CD8-positive, alpha-beta memory T cell (primary cell): ENCODE data around the gene TRIM44. TPM values are rescaled to one million over a fixed set of nuclear protein-coding genes. Genes with fewer than 3 reads are reported as not detected.
A peak's percentile ranks its signal among the peaks of the same experiment; 100 is the strongest.

Experiments used
- CTCF ChIA-PET: fragments of 350-600 bp; sonication (Branson Sonifier 250); formaldehyde crosslinking; loops from one replicate; lab custom pipeline; 2021; ENCODE audit warnings: antibody characterized with exemption; lab: Charles Lee
- POLR2A ChIA-PET: fragments of 350-600 bp; sonication (Branson Sonifier 250); formaldehyde crosslinking; loops from one replicate; lab custom pipeline; 2021; ENCODE audit warnings: antibody characterized with exemption; lab: Charles Lee
- DNase-seq, 5 donors: peaks; one replicate each; pipeline versions ENCODE4 v3.0.0 to v3.0.0-alpha.2; 2020 to 2022; ENCODE audit warnings: mixed read lengths in 1 of 5
- H3K27ac ChIP-seq: one replicate; pipeline ENCODE4 v1.7.0; 2013; ENCODE audit warnings: low read depth, mild to moderate bottlenecking, low read length, moderate library complexity
- H3K27me3 ChIP-seq: 2 replicates; pipeline ENCODE4 v1.7.0; 2013; ENCODE audit warnings: low read length, mild to moderate bottlenecking; ENCODE audit not compliant: insufficient read depth, poor library complexity, severe bottlenecking
- H3K36me3 ChIP-seq: 2 replicates; pipeline ENCODE4 v1.7.0; 2013; ENCODE audit warnings: mild to moderate bottlenecking, low read length, moderate library complexity; ENCODE audit not compliant: insufficient read depth
- H3K4me1 ChIP-seq: 2 replicates; pipeline ENCODE4 v1.7.0; 2013; ENCODE audit warnings: mild to moderate bottlenecking, low read length, moderate library complexity; ENCODE audit not compliant: insufficient read depth
- H3K4me3 ChIP-seq: 2 replicates; pipeline ENCODE4 v1.7.0; 2013; ENCODE audit warnings: mild to moderate bottlenecking, low read length
- H3K9me3 ChIP-seq: 2 replicates; pipeline ENCODE4 v1.7.0; 2013; ENCODE audit warnings: mild to moderate bottlenecking, low read length
- H3K27ac Mint-ChIP-seq, 8 donors: one replicate each; pipeline ENCODE4 v1.8.0; 2020 to 2021; ENCODE audit warnings: mixed read lengths in 8 of 8, mild to moderate bottlenecking in 6 of 8, inconsistent platforms in 3 of 8, moderate library complexity in 3 of 8
- H3K27me3 Mint-ChIP-seq, 2 donors: one replicate each; pipeline ENCODE4 v1.8.0; 2020 to 2021; ENCODE audit warnings: mixed read lengths in 2 of 2, mild to moderate bottlenecking in 1 of 2, moderate library complexity in 1 of 2
- H3K36me3 Mint-ChIP-seq, 3 donors: one replicate each; pipeline ENCODE4 v1.8.0; 2020 to 2021; ENCODE audit warnings: mixed read lengths in 3 of 3, inconsistent platforms in 1 of 3, mild to moderate bottlenecking in 1 of 3
- H3K4me1 Mint-ChIP-seq, 3 donors: one replicate each; pipeline ENCODE4 v1.8.0; 2020 to 2021; ENCODE audit warnings: mixed read lengths in 3 of 3, inconsistent platforms in 1 of 3, mild to moderate bottlenecking in 1 of 3
- H3K4me3 Mint-ChIP-seq, 7 donors: one replicate each; pipeline ENCODE4 v1.8.0; 2020 to 2021; ENCODE audit warnings: mixed read lengths in 7 of 7, mild to moderate bottlenecking in 6 of 7, moderate library complexity in 4 of 7, inconsistent platforms in 2 of 7
- H3K9me3 Mint-ChIP-seq, 5 donors: one replicate each; pipeline ENCODE4 v1.8.0; 2020 to 2022; ENCODE audit warnings: mixed read lengths in 5 of 5, mild to moderate bottlenecking in 3 of 5, moderate library complexity in 2 of 5, inconsistent platforms in 1 of 5
- polyA plus RNA-seq: library from polyadenylated mRNA; unstranded; fragments of 300-500 nt; fragmentation: Illumina TruSeq; gene quantifications from one replicate; pipeline ENCODE4 v1.2.3, GENCODE V29; 2021
- total RNA-seq, 2 experiments: library from RNA; stranded (reverse); gene quantifications; one replicate each; pipeline ENCODE4 v1.2.3, GENCODE V29; 2021

TRIM44 gene
- total and polyA plus RNA-seq, 3 experiments from 2014 or later: 36.8 to 40.4 (median 40.4) TPM

DNA sequence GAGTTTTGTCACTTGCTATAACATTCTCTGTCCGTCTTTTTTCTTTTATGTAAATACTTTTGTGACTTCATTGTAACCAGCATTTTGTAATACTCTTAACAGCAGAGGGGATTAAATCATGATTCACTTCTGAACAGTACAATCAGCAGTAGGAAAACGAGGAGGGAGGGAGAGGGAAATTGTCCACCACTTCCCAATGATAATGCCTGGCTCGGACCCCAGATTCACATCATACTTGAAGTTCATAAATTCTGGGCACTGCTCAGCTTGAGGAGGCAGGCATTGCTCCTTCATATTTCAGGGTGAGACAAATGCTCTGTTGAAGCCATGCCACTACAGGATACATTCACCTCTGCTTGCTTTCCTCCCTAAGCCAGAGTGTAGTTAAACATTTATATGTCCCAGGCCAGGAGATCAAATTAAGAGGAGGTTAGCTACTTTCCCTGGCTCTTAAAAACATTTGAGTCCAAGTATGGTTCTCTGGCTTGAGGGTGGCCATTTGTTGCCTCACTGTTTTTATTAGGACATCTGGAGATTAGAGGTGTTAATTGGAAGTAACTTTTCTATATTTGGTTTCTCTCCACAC is 152.2 kb downstream of the TRIM44 start:
- no peaks in the 10 kb centered on the region for H3K9me3 ChIP-seq
- H3K4me1 ChIP-seq: no peaks in the 10 kb centered on the region
- ChIA-PET CTCF (interaction anchor here (3.7 kb wide), 1 partner anchor 7 kb away, joined by 14 read pairs; no protein-coding TSS in a partner anchor), POLR2A (no interaction called here)
- no peaks in the 10 kb centered on the region for H3K27me3 Mint-ChIP-seq
- H3K9me3 Mint-ChIP-seq: no peaks in the 10 kb centered on the region
- no peaks in the 10 kb centered on the region for H3K36me3 ChIP-seq
- DNase-seq: no peak
- no peaks in the 10 kb centered on the region for H3K27me3 ChIP-seq
- H3K4me3 Mint-ChIP-seq: no peak overlapping the region
- H3K27ac Mint-ChIP-seq: no peak overlapping the region
- H3K27ac ChIP-seq: no peak overlapping the region
- peaks cover 11 to 21% (median 14%) of the 10 kb centered on the region in 3 donors for H3K36me3 Mint-ChIP-seq
- H3K4me1 Mint-ChIP-seq: no peaks in the 10 kb centered on the region
- no peak overlapping the region for H3K4me3 ChIP-seq

DNA sequence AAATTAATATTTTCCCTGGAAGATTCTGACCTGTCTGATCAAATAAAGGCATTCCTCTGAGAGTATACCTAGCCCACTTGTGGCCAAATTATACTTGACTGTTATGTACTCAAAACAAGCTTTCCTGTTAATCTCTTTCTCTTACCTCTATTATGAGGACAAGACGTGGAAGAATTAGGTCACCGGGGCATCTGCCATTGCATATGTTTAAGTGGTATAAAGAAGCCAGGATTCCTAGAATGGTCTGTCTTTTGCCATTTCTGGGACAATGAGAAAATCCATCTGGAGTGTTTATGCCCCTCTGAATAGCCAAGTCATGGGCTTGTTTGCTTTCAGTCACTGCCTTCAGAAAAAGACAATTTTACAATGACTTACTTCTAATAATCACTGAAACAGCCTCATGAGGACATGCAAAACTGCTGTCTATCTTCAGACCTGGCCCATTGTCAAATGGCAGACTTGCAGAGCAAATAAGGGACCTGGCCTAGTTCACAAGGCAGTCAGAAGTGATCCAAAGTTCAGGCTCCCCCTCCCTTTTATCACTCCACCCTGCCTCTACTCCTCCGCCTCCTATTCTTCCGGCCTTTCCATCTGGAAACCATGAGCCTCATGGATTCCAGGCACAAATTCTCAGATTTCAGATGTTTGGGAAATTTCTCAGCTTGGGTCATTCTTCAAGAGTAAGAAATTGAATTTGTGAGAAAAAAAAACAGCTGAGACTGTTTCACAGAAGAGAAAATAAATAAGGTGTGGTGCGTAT is 153.2 kb downstream of the TRIM44 start:
- Mint-ChIP-seq H3K27ac (peak overlapping the region in 1 of 8 donors; percentile 11), H3K36me3 (peaks cover 9 to 18% (median 14%) of the 10 kb centered on the region in 3 donors), H3K9me3 (no peaks in the 10 kb centered on the region), H3K27me3 (no peaks in the 10 kb centered on the region), H3K4me3 (no peak overlapping the region), H3K4me1 (no peaks in the 10 kb centered on the region)
- H3K4me1 ChIP-seq: no peaks in the 10 kb centered on the region
- DNase-seq: no peak
- ChIA-PET CTCF (no interaction called here), POLR2A (no interaction called here)
- no peak overlapping the region for H3K27ac ChIP-seq
- H3K9me3 ChIP-seq: no peaks in the 10 kb centered on the region
- no peaks in the 10 kb centered on the region for H3K27me3 ChIP-seq
- H3K4me3 ChIP-seq: no peak overlapping the region
- no peaks in the 10 kb centered on the region for H3K36me3 ChIP-seq

DNA sequence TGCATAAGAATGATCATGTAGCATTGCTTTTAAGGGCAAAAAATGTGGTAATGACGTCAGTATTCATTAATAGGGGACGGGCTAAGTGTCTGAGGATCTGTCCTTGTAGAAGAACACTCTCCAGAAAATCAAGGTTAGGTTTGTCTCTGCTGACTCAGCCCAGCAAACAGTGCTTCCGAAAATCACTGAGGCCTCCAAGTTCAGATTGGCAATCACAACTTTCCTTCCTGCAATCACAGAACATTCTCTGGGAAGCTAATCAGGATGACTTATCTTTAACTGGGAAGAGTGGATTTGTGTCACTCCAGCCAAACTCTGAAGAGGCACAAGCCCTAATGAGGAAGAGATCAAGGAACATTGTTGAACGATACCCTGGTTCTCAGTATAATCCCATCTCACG is 158.0 kb downstream of the TRIM44 start:
- Histone ChIP-seq H3K4me1 (peaks cover 6% of the 10 kb centered on the region), H3K36me3 (no peaks in the 10 kb centered on the region), H3K9me3 (no peaks in the 10 kb centered on the region), H3K4me3 (no peak overlapping the region), H3K27ac (no peak overlapping the region), H3K27me3 (no peaks in the 10 kb centered on the region)
- no peak for DNase-seq
- Mint-ChIP-seq H3K36me3 (peaks cover 2 to 14% (median 5%) of the 10 kb centered on the region in 3 donors), H3K27ac (no peak overlapping the region), H3K4me3 (no peak overlapping the region), H3K9me3 (no peaks in the 10 kb centered on the region), H3K4me1 (peaks cover 9 to 15% (median 14%) of the 10 kb centered on the region in 3 donors), H3K27me3 (peaks cover 0 to 4% of the 10 kb centered on the region in 2 donors)
- CTCF ChIA-PET: interaction anchor here (1.4 to 3.1 kb wide), 4 partner anchors 10 to 672 kb away, joined by 5 to 28 read pairs (median 14); no protein-coding TSS in a partner anchor
- POLR2A ChIA-PET: no interaction called here

DNA sequence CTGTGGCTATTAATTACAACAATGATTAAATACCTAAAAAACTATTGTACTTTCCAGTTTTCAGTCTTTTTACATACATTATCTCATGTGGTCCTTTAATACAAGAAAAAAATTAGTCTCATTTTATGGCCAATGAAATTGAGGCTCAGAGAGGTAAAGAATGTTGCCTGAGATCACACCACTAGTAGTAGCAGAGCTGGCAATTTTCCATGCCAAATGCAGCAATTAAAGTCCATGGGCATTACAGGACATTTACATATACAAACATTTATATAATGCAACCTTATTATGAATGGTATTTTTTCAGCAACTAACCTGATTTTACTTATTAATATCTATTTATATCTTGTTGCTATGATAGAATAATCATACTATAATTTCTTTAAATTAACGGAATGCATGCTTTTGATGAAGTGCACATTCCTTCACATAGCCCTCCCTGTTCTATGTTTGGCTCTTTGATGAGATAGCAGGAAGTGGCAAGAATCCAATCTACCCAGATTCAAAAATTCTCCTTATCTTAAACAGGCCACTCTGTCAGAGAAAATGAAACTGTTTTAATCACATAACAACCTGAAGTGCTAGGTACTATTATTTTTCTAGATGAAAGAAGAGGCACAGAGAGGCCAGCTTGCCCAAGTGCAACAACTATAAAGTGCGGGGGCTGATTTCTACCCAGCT is 160.4 kb downstream of the TRIM44 start:
- H3K9me3 ChIP-seq: no peaks in the 10 kb centered on the region
- no peaks in the 10 kb centered on the region for H3K9me3 Mint-ChIP-seq
- CTCF ChIA-PET: interaction anchor here (1.2 to 3.1 kb wide), 13 partner anchors 8 to 741 kb away, joined by 3 to 28 read pairs (median 6); partner anchors contain the start of gene TRIM44
- H3K27ac ChIP-seq: no peak overlapping the region
- H3K4me3 ChIP-seq: no peak overlapping the region
- DNase-seq: no peak
- POLR2A ChIA-PET: no interaction called here
- peaks cover 0 to 2% (median 0%) of the 10 kb centered on the region in 3 donors for H3K36me3 Mint-ChIP-seq
- H3K4me1 Mint-ChIP-seq: peaks cover 9 to 15% (median 14%) of the 10 kb centered on the region in 3 donors
- peak overlapping the region in 1 of 8 donors; percentile 45 for H3K27ac Mint-ChIP-seq
- H3K36me3 ChIP-seq: no peaks in the 10 kb centered on the region
- H3K4me1 ChIP-seq: peaks cover 6% of the 10 kb centered on the region
- peaks cover 4 to 10% of the 10 kb centered on the region in 2 donors for H3K27me3 Mint-ChIP-seq
- H3K4me3 Mint-ChIP-seq: no peak overlapping the region
- H3K27me3 ChIP-seq: no peaks in the 10 kb centered on the region

DNA sequence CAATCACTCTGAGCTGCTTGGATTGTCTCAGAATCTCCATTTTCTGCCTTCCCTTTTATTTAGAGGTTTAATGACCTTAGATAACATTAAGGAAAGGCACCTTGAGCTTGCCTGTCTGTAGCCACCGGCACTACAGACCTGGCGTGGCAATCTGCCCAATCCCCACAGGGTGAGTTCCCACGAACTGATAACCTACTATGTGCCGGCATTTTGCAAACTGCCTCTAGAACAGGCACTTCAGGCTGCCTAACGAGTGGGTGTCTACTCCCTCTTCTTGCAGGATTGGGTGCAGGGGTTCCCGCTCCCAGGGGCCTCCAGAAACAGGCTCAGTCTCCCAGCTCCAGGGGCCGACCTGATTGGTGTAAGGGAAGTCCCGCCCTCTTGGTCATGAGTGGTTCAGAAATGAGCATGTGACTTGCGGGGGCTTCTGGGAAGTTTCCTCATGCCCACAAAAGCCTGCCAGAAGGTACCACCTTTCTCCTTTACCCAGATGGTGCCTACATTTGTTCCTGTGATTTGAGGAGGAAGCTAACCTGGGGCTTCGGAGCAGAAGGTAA is 161.2 kb downstream of the TRIM44 start:
- no peaks in the 10 kb centered on the region for H3K9me3 Mint-ChIP-seq
- no peaks in the 10 kb centered on the region for H3K27me3 ChIP-seq
- H3K4me1 Mint-ChIP-seq: peaks cover 9 to 15% (median 14%) of the 10 kb centered on the region in 3 donors
- H3K36me3 Mint-ChIP-seq: peaks cover 0 to 2% (median 0%) of the 10 kb centered on the region in 3 donors
- H3K4me3 ChIP-seq: no peak overlapping the region
- H3K36me3 ChIP-seq: no peaks in the 10 kb centered on the region
- H3K4me1 ChIP-seq: peaks cover 6% of the 10 kb centered on the region
- ChIA-PET POLR2A (no interaction called here), CTCF (interaction anchor here (0.9 kb wide), 1 partner anchor 9 kb away, joined by 3 read pairs; no protein-coding TSS in a partner anchor)
- no peaks in the 10 kb centered on the region for H3K9me3 ChIP-seq
- H3K27me3 Mint-ChIP-seq: peaks cover 7 to 11% of the 10 kb centered on the region in 2 donors
- no peak for DNase-seq
- no peak overlapping the region for H3K27ac Mint-ChIP-seq
- H3K27ac ChIP-seq: no peak overlapping the region
- no peak overlapping the region for H3K4me3 Mint-ChIP-seq

DNA sequence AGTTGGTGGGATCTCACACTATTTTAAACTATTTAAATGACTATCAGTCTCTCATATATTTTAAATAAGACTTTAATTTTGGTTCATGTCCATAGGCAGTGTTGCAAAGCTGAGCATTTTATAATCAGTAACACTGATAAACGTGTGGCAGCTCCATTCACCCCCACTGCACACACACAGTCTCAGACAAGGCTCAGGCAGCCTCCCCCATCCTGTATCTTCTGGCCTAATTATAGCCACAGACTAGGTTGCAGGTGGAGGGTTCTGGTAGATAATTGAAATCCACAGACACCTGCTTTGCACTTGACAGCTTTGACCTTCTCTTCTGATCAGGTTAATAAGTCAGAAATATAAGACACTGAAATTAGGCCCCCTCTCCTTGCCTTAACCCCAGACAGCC is 162.8 kb downstream of the TRIM44 start:
- H3K27me3 Mint-ChIP-seq: peaks cover 12 to 13% of the 10 kb centered on the region in 2 donors
- H3K36me3 ChIP-seq: no peaks in the 10 kb centered on the region
- ChIA-PET CTCF (no interaction called here), POLR2A (no interaction called here)
- H3K4me1 ChIP-seq: peaks cover 6% of the 10 kb centered on the region
- peaks cover 9 to 15% (median 14%) of the 10 kb centered on the region in 3 donors for H3K4me1 Mint-ChIP-seq
- no peak for DNase-seq
- no peaks in the 10 kb centered on the region for H3K9me3 ChIP-seq
- H3K27ac ChIP-seq: no peak overlapping the region
- H3K9me3 Mint-ChIP-seq: no peaks in the 10 kb centered on the region
- H3K4me3 Mint-ChIP-seq: no peak overlapping the region
- no peak overlapping the region for H3K4me3 ChIP-seq
- no peaks in the 10 kb centered on the region for H3K36me3 Mint-ChIP-seq
- H3K27me3 ChIP-seq: no peaks in the 10 kb centered on the region
- no peak overlapping the region for H3K27ac Mint-ChIP-seq

DNA sequence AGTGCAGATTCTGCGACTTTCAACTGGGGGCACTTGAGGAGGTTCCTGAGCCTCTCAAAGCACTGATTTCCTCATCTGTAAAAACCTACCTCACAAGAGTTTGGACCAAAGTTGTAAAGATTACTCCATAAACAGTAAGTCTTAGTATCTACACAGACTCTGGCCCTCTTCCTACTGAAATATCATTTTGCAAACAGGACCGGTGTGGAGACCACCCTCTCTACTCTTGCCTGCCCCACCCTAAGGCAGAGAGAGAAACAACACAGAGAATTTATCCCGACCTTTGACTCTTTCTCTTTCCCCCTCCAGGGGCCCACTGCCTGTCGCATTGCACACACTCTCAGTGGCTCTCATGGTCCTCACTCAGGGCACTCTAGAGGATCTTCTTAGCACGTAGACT is 163.4 kb downstream of the TRIM44 start:
- ChIA-PET POLR2A (no interaction called here), CTCF (no interaction called here)
- no peak overlapping the region for H3K4me3 Mint-ChIP-seq
- Histone ChIP-seq H3K27me3 (no peaks in the 10 kb centered on the region), H3K4me1 (peaks cover 6% of the 10 kb centered on the region), H3K36me3 (no peaks in the 10 kb centered on the region), H3K9me3 (no peaks in the 10 kb centered on the region), H3K4me3 (no peak overlapping the region), H3K27ac (no peak overlapping the region)
- no peaks in the 10 kb centered on the region for H3K9me3 Mint-ChIP-seq
- peaks cover 9 to 14% (median 14%) of the 10 kb centered on the region in 3 donors for H3K4me1 Mint-ChIP-seq
- H3K27me3 Mint-ChIP-seq: peaks cover 12 to 13% of the 10 kb centered on the region in 2 donors
- no peak for DNase-seq
- no peak overlapping the region for H3K27ac Mint-ChIP-seq
- no peaks in the 10 kb centered on the region for H3K36me3 Mint-ChIP-seq
